Measurements from ENCODE around the gene TMEM120B.

DNA sequence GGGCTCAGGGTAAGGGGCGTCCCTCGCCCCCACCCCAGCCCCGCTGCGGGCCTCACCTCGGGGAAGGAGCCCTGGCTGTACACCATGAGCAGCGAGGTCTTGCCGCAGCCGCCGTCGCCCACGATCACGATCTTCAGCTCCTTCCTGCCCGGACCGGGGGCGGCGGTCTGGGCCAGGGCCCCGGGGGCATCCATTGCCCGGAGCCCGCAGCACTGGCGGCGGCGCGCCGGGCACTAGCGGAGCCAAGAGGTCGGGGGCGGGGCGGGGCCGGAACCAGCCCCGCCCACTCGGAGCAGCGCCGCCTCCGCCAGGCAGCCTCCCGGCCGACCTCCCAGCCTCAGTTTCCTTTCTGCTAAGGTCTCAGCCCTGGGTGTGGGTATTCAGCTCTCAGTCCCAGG, 80.9 kb downstream of the TMEM120B start, which contains the start of gene RHOF:
- TF ChIP-seq, protein P1, sequence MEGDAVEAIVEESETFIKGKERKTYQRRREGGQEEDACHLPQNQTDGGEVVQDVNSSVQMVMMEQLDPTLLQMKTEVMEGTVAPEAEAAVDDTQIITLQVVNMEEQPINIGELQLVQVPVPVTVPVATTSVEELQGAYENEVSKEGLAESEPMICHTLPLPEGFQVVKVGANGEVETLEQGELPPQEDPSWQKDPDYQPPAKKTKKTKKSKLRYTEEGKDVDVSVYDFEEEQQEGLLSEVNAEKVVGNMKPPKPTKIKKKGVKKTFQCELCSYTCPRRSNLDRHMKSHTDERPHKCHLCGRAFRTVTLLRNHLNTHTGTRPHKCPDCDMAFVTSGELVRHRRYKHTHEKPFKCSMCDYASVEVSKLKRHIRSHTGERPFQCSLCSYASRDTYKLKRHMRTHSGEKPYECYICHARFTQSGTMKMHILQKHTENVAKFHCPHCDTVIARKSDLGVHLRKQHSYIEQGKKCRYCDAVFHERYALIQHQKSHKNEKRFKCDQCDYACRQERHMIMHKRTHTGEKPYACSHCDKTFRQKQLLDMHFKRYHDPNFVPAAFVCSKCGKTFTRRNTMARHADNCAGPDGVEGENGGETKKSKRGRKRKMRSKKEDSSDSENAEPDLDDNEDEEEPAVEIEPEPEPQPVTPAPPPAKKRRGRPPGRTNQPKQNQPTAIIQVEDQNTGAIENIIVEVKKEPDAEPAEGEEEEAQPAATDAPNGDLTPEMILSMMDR (IDR thresholded peaks at IDR 0.05): no peak
- TF ChIP-seq POLR2A (IDR thresholded peaks at IDR 0.05) (peak; percentile 53), EP300 (IDR thresholded peaks at IDR 0.05; ENCODE audit: low read depth) (no peak), POLR2AphosphoS5 (IDR thresholded peaks at IDR 0.05) (peak in 2 of 3 donors; percentile 40 to 68)

Measured in transverse colon (tissue), 4 donors.